Cardiac fibroblast (primary cell): ENCODE measurements around the gene TMEM208.

Source experiments
- DNase-seq, 2 donors: peaks; one replicate each; pipeline versions ENCODE4 v3.0.0 to v3.0.0-alpha.2; 2010; ENCODE audit warnings: low read depth in 2 of 2
- H3K4me3 ChIP-seq, 2 donors: replicated peaks in 1 of 2; 1 replicate in 1 of 2; 2 replicates in 1 of 2; pipeline ENCODE4 v1.5.1; 2011; ENCODE audit warnings: low read depth in 2 of 2, low read length in 2 of 2, mild to moderate bottlenecking in 2 of 2, moderate library complexity in 1 of 2
- TF ChIP-seq, protein P1 (sequence below): IDR thresholded peaks from one replicate; pipeline ENCODE4 v1.5.1; 2011; ENCODE audit warnings: low read depth, mild to moderate bottlenecking, low read length, inconsistent platforms

The TMEM208 gene

DNA sequence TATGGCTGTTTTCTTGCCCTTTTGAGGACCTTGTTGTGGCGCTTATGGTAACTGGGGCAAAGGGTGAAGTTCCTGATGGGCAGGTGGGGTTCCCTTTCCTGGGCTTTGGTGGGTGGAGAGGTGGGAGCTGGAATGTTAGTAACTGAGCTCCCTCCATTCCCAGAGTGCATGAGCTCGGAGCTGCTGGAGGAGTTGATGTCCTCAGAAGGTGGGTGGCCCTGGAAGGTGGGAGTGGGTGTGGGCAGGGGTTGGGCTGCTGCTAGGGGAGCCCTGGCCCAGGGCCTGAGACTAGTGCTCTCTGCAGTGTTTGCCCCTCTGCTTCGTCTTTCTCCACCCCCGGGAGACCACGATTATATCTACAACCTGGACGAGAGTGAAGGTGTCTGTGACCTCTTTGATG, 29.2 kb upstream of the TMEM208 start:
- no peak for DNase-seq
- H3K4me3 ChIP-seq: no peak overlapping the region

GRCh38 chr16:67198238-67198734, 28.6 kb upstream of the TMEM208 start:
- TF ChIP-seq, protein P1, sequence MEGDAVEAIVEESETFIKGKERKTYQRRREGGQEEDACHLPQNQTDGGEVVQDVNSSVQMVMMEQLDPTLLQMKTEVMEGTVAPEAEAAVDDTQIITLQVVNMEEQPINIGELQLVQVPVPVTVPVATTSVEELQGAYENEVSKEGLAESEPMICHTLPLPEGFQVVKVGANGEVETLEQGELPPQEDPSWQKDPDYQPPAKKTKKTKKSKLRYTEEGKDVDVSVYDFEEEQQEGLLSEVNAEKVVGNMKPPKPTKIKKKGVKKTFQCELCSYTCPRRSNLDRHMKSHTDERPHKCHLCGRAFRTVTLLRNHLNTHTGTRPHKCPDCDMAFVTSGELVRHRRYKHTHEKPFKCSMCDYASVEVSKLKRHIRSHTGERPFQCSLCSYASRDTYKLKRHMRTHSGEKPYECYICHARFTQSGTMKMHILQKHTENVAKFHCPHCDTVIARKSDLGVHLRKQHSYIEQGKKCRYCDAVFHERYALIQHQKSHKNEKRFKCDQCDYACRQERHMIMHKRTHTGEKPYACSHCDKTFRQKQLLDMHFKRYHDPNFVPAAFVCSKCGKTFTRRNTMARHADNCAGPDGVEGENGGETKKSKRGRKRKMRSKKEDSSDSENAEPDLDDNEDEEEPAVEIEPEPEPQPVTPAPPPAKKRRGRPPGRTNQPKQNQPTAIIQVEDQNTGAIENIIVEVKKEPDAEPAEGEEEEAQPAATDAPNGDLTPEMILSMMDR: peak; percentile 68
- H3K4me3 ChIP-seq: no peak overlapping the region
- peak; percentile 35 to 50 for DNase-seq

More for the DNA sequence above, 29.2 kb upstream of the TMEM208 start:
- TF ChIP-seq, protein P1: no peak

DNA sequence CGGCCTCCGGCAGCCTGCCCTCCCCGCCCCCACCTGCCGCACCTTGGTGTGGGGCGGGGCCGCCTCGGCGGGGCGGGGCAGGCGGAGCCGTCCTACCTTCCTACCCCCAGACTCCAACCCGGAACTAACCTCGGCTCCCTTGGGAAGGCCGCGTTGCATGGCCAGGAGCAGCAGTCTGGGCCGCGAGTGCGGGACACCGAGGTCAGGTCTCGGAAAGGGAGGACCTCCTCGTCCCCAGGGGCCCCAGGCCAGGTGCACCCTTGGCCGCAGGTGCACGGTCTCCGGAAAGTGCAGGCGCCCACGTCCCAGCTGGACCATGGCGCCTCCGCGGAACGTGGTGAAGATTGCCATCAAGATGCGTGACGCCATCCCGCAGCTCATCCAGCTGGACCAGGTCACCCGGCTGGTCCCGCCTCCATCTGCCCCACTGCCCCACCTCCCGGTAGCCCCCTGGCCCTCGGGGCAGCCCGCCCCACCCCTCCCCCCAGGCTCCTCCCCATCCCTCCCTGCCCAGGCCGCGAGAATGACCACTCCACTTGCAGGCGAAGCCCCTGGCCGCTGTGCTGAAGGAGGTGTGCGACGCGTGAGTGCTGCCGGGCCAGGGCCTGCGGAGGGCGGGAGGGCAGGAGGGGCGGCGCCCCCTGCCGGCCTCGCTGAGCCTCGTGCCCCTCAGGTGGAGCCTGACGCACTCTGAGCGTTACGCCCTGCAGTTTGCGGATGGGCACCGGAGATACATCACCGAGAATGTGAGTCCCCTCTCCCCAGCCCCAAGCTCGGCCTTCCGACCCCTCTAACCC, 27.7 kb upstream of the TMEM208 start, which contains the start of gene ELMO3:
TSS of gene ELMO3 (plus strand) at position 121 of the 797 bp plus-strand sequence. CDS start at position 317, 196 bp downstream.
- no peak within 1 kb of the TSS for H3K4me3 ChIP-seq
- TF ChIP-seq, protein P1: peak; percentile 9
- DNase-seq: no peak

DNA sequence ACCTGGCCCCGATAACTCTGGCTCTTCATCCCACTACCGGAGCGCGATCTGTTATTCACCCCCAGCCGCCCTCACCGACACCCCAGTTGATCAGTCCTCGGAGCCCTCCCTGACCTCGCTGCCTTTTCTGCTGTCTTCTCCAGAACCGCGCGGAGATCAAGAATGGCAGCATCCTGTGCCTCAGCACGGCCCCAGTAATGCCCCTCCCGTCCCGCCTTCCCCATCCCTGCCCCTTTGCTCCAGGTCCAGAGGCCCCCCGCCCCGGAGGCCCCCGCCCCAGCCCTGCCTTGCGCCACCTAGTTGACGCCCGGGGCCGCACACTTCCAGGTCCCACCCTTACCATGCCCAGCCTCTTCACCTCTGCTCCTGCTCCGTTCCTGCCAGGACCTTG, 27.1 kb upstream of the TMEM208 start:
- TF ChIP-seq, protein P1: no peak
- no peak overlapping the region for H3K4me3 ChIP-seq
- DNase-seq: no peak

- TF ChIP-seq, protein P1: no peak
- DNase-seq: no peak
- no peak overlapping the region for H3K4me3 ChIP-seq
Observed at GRCh38 chr16:67200491-67200890, 26.4 kb upstream of the TMEM208 start.

- no peak for DNase-seq
- TF ChIP-seq, protein P1: no peak
- H3K4me3 ChIP-seq: no peak overlapping the region
Observed at GRCh38 chr16:67201411-67202345, 25.3 kb upstream of the TMEM208 start.
